ENCODE results near the gene AGPAT3.

DNA sequence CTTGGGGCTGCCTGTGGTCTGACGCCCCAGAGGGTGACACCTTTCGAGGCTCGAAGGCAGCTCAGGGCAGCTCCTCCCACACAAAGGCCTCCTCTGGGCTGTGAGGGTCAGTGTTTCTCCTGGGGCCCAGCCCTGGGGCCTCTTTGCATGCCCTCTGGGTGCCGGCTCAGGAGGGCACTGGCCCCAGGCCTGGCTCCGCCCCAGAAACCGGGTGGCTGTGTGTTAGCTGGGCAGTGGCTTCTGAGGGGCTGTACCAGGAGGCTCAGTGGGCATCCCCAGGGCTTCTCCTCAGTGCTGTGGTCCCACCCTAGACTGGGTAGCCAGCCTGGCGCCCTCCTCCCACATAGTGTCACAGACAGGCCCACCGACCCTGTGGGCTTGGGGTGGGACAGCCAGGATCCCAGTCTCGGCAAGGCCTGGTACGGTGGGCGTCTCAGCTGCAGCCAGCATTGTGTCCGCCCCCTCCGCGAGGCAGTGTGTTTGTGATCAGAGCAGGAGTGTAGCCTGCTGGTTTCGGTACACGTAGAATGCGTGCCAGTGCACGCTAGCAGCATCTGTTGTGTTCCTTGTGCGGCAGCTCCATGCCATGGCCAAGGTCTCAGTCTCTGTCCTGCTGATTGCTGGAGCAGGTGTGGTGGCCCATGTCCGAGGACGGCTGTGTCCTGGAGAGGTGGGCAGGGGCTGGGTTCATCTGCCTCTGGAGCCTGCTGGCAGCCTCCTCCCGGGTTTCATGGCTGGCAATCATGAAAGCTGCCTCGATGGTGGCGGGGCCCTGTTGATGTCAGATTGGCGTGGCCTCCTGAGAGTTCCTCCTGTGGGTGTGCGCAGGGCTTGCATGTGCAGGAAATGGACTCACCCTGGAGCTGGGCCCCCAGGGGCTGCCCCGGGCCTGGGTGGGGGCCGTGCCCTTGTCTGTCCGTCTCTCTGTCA, 47.6 kb upstream of the AGPAT3 start:
- TF ChIP-seq POLR2A (IDR thresholded peaks at IDR 0.05; ENCODE audit: low read length) (no peak), GATA1 (IDR thresholded peaks at IDR 0.05; ENCODE audit: low read depth, low read length) (no peak)
